Loucy (cell line): ENCODE results near the gene PRM1.

Source experiments
- EZH2phosphoT487 ChIP-seq: fragments of 200-600 bp; IDR thresholded peaks from 2 replicates; pipeline ENCODE4 v1.6.1; 2018; ENCODE audit warnings: antibody characterized with exemption, mild to moderate bottlenecking, moderate library complexity, borderline replicate concordance
- TF ChIP-seq, protein P1 (sequence below): fragments of 200-600 bp; sonication (generic); conservative IDR thresholded peaks from 2 replicates; pipeline ENCODE4 v1.5.1; 2014; ENCODE audit warnings: mild to moderate bottlenecking, antibody characterized with exemption, low read length

DNA sequence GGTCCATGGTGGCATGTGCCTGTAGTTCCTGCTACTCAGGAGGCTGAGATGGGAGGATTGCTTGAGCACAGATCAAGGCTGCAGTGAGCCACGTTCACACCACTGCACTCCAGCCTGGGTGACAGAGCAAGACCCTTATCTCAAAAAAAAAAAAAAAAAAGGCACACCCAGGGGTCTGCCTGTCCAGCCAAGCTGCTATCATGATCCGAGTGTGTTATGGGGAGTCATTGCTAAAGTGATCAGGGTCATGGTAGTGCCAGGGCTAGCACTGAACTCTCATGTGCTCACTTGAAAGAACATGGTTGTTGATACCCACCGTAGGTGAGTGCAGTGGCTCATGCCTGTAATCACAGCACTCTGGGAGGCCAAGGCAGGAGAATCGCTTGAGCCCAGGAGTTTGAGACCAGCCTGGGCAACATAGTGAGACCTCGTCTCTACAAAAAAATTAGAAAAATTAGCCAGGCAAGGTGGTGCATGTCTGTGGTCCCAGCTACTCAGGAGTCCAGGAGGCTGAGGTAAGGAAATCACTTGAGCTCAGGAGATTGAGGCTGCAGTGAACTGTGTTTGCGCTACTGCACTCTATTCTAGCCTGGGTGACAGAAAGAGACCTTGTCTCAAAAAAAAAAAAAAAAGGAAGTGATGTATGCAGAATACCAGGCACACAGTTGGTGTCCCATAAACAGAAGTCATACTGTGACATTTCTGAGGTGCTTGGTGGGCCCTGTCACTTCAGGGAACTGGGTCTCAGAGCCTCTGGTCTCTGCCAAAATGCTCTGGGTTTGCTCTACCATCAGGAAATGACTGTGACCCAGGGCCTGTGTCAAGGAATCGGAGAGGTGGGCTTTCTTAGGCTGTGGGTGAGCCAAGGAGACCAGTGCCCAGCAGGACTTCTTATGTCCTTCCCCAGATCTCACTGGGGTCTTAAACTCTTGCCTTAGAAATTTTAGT lies 2.2 kb downstream of the PRM1 start:
- TF ChIP-seq, protein P1, sequence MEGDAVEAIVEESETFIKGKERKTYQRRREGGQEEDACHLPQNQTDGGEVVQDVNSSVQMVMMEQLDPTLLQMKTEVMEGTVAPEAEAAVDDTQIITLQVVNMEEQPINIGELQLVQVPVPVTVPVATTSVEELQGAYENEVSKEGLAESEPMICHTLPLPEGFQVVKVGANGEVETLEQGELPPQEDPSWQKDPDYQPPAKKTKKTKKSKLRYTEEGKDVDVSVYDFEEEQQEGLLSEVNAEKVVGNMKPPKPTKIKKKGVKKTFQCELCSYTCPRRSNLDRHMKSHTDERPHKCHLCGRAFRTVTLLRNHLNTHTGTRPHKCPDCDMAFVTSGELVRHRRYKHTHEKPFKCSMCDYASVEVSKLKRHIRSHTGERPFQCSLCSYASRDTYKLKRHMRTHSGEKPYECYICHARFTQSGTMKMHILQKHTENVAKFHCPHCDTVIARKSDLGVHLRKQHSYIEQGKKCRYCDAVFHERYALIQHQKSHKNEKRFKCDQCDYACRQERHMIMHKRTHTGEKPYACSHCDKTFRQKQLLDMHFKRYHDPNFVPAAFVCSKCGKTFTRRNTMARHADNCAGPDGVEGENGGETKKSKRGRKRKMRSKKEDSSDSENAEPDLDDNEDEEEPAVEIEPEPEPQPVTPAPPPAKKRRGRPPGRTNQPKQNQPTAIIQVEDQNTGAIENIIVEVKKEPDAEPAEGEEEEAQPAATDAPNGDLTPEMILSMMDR = no peak
- no peak for TF ChIP-seq EZH2phosphoT487
